HG03460 (cell line): Measurements from ENCODE around the gene BLTP3A.
"Not testable (repeated sequence)": the region's sequence is repeated elsewhere in the genome, so short reads cannot be mapped to it uniquely, and the experiment has no call there.

Experiments
- ATAC-seq: cut with Tn5 transposase; IDR thresholded peaks from one replicate; pipeline ENCODE4 v1.9.1; 2021; ENCODE audit not compliant: unreplicated experiment

The BLTP3A gene, protein sequence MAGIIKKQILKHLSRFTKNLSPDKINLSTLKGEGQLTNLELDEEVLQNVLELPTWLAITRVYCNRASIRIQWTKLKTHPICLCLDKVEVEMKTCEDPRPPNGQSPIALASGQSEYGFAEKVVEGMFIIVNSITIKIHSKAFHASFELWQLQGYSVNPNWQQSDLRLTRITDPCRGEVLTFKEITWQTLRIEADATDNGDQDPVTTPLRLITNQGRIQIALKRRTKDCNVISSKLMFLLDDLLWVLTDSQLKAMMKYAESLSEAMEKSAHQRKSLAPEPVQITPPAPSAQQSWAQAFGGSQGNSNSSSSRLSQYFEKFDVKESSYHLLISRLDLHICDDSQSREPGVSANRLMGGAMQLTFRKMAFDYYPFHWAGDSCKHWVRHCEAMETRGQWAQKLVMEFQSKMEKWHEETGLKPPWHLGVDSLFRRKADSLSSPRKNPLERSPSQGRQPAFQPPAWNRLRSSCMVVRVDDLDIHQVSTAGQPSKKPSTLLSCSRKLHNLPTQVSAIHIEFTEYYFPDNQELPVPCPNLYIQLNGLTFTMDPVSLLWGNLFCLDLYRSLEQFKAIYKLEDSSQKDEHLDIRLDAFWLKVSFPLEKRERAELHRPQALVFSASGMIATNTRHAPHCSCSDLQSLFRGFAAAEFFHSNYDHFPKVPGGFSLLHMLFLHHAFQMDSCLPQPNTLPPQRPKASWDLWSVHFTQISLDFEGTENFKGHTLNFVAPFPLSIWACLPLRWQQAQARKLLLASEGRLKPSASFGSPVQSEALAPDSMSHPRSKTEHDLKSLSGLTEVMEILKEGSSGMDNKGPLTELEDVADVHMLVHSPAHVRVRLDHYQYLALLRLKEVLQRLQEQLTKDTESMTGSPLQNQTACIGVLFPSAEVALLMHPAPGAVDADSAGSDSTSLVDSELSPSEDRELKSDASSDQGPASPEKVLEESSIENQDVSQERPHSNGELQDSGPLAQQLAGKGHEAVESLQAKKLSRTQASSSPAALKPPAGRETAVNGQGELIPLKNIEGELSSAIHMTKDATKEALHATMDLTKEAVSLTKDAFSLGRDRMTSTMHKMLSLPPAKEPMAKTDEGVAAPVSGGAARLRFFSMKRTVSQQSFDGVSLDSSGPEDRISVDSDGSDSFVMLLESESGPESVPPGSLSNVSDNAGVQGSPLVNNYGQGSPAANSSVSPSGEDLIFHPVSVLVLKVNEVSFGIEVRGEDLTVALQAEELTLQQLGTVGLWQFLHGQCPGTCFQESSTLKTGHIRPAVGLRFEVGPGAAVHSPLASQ (N-terminal part only)

DNA sequence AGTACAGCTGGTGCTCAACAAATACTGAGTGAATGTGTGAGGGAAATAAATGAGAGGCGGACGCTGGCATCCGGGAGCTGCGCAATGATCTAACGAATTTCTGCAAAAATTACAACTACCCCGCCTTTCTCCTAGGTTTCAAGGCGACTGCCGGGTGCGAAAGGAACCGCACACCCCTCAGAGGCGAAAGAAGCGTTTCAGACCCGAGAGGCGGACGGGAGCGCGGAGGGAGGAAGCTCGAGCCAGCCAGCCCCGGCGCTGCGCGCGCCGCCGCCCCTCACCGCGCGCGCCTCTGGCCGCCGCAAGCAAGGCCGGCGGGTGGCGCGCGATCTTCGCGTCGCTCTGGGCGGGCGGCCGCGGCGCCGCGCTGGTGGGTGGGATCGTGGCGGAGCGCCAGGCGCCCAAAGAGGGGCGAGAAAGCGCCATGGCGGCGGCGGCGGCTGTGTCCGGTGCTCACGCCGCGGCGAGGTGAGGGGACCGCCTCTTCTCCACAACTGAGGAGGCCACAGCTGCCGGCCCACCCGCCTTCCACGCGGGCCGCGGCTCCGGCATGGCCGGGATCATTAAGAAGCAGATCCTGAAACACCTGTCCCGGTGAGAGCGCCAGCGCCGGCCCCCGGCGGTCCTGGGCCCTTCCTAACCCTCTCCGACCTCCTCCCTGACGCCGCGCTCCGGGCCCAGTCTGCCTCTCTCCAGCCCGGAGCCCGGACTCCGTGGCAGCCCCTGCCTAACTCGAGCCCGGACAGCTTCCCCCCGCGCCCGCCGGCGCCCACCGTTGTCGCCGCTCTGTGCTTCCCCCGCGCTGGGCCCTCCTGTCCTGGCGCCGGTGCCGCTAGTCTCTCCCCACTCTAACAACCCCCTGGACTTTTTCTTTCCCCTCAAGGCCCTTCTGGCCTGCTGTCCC, at the start of gene BLTP3A:
BLTP3A (plus strand) TSS at position 383 of the 904 bp plus-strand sequence; CDS start at position 551, 168 bp downstream.
- ATAC-seq: peak; percentile 78

DNA sequence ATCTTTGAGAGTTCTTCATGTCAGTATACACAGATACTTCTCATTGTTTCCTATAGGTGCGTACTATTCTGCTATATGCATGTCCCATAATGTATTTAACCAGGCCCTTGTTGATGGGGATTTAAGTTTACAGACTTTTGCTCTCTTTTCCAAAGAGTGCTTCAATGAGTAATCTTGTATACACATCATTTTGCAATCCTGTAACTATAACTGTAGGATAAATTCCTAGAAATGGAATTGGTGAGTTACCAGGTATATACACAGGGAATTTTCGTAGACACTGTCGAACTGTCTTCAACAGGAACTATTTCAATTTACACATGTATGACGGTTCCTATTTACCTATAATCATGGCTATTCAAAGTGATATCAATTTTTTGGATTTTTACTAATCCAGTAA, 49.8 kb upstream of the BLTP3A start:
- no peak for ATAC-seq

GRCh38 chr6:34743625-34744293, 48.1 kb upstream of the BLTP3A start:
- ATAC-seq: no peak

- not testable (repeated sequence) for ATAC-seq
These were observed 47.6 kb upstream of the BLTP3A start for GRCh38 chr6:34744294-34744647.

DNA sequence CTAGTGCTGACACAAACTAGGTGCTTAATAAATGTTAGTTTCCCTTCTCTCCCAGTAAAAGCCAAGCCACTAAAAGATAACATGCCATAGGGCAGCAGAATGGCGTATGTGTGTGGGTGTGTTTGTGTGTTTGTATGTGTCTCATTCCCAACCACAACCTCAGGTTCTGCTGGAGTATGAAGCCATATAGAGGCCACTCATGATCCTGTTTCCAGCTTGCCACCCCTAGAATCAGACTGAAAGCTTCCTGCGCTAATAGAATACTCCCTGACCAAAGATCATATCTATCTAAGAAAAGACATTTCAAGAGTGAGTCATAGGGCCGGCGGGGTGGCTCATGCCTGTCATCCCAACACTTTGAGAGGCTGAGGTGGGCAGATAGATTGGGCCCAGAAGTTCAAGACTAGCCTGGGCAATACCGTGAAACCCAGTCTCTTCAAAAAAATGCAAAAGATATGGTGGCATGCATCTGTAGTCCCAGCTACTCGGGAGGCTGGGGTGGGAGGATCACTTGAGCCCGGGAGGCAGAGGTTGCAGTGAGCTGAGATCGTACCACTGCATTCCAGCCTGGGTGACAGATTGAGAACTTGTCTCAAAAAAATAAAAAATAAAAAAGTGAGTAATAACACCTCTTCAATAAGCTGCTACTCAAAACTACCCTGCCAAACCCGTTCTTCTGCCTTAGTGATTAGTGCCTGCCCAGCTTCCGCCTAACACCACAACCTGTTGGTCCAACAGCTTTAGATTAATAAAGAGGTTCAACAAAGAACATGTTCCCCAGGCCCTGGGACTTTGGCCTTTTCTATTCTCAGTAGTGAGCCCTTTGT, 46.4 kb upstream of the BLTP3A start:
- no peak for ATAC-seq

GRCh38 chr6:34746104-34746846, 45.6 kb upstream of the BLTP3A start:
- ATAC-seq: no peak

GRCh38 chr6:34748757-34749156, 43.1 kb upstream of the BLTP3A start:
- ATAC-seq: no peak

- ATAC-seq: not testable (repeated sequence)
These were observed 35.4 kb upstream of the BLTP3A start for GRCh38 chr6:34756513-34756856.

- no peak for ATAC-seq
These were observed 34.1 kb upstream of the BLTP3A start for GRCh38 chr6:34757687-34758274.

DNA sequence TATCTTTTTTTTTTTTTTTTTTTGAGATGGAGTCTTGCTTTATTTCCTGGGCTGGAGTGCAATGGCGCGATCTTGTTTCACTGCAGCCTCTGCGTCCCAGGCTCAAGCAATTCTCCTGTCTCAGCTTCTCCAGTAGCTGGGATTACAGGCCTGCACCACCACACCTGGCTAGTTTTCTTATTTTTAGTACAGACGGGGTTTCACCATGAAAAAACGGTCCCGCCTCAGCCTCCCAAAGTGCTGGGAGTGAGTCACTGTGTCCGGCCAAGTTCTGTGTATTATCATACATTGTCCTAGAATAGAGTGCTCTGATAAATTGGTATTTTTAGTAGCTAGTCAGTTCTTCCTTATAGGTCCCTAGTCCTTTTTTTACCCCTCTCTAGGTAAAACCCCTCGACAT, 31.8 kb upstream of the BLTP3A start:
- ATAC-seq: no peak

GRCh38 chr6:34761681-34762080, 30.2 kb upstream of the BLTP3A start:
- not testable (repeated sequence) for ATAC-seq

GRCh38 chr6:34768148-34768547, 23.7 kb upstream of the BLTP3A start:
- ATAC-seq: no peak

GRCh38 chr6:34771727-34772126, 20.2 kb upstream of the BLTP3A start:
- ATAC-seq: no peak

- no peak for ATAC-seq
These were observed 18.9 kb upstream of the BLTP3A start for GRCh38 chr6:34772940-34773339.

DNA sequence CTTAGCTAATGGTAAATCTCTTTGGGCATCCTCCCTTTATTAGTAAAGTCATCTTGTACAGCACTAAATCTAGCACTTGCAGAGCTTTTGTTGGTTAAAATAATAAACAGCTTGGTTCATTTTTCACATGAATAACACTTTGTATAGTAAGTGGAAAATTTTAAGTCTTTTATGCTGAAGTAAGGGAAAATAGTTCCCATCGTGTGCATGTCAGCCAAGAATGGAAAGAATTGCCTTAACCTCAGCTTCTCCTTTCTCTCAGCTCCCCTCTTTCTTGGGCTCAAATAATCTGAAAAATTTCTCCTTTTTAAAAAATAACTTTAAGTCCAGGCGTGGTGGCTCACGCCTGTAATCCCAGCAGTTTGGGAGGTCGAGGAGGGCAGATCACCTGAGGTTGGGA, 18.0 kb upstream of the BLTP3A start:
- ATAC-seq: no peak

DNA sequence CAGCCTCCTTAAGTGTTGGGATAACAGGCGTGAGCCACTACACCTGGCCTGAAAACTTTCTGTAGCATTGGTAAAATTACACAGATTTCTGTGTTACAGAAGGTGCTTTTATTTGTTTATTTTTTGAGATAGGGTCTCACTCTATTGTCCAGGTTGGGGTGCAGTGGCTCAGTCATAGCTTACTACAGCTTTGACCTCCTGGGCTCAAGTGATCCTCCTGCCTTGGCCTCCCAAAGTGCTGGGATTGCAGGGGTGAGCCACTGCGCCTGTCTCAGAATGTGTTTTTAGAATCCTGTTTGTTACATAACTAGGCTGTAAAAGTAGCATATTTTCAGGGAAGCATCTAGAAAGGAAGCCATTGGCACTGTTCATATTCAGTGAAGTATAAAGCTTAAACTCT, 16.9 kb upstream of the BLTP3A start:
- ATAC-seq: no peak

- not testable (repeated sequence) for ATAC-seq
These were observed 6.5 kb upstream of the BLTP3A start for GRCh38 chr6:34785375-34785774.

DNA sequence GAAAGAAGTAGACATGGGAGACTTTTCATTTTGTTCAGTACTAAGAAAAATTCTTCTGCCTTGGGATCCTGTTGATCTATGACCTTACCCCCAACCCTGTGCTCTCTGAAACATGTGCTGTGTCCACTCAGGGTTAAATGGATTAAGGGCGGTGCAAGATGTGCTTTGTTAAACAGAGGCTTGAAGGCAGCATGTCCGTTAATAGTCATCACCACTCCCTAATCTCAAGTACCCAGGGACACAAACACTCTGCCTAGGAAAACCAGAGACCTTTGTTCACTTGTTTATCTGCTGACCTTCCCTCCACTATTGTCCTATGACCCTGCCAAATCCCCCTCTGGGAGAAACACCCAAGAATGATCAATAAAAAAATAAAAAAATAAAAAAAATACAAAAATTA, 4.7 kb upstream of the BLTP3A start:
- not testable (repeated sequence) for ATAC-seq
